Left kidney (tissue), 8 donors: Measurements from ENCODE around the gene CHCHD5. TPM values are rescaled to one million over a fixed set of nuclear protein-coding genes. Genes with fewer than 3 reads are reported as not detected.
A peak's percentile ranks its signal among the peaks of the same experiment; 100 is the strongest.
"Not testable (repeated sequence)": the region's sequence is repeated elsewhere in the genome, so short reads cannot be mapped to it uniquely, and the experiment has no call there.

Experiments used
- DNase-seq: peaks from one replicate; pipeline ENCODE4 v3.0.0-alpha.2; 2013
- long read RNA-seq, 8 donors: transcript quantifications; one replicate each; lab custom pipeline, GENCODE V29; 2026
- polyA plus RNA-seq: library from polyadenylated mRNA; unstranded; fragments of 120-200 nt; gene quantifications from one replicate; pipeline ENCODE4 v1.2.1, GENCODE V29; 2013; ENCODE audit not compliant: insufficient read length

Gene CHCHD5
- polyA plus RNA-seq = 20.3 TPM
- long read RNA-seq, donor 1, transcript CHCHD5-201 (4 exons, 691 nt) = major isoform, 34 of 45 reads
- long read RNA-seq, donor 1, partial matches to known transcripts = 10 of 45 reads
- long read RNA-seq, donor 1, other reads (novel, unspliced or antisense) = 0 of 45 reads
- long read RNA-seq, donor 2, transcript CHCHD5-201 (4 exons, 691 nt) = major isoform, 19 of 29 reads
- long read RNA-seq, donor 2, partial matches to known transcripts = 6 of 29 reads
- long read RNA-seq, donor 2, other reads (novel, unspliced or antisense) = 0 of 29 reads
- long read RNA-seq, donor 3, transcript CHCHD5-201 (4 exons, 691 nt) = major isoform, 19 of 24 reads
- long read RNA-seq, donor 3, partial matches to known transcripts = 5 of 24 reads
- long read RNA-seq, donor 3, other reads (novel, unspliced or antisense) = 0 of 24 reads
- long read RNA-seq, donor 4, partial matches to known transcripts = 0 of 4 reads
- long read RNA-seq, donor 4, other reads (novel, unspliced or antisense) = 0 of 4 reads
- long read RNA-seq, donor 5, transcript CHCHD5-201 (4 exons, 691 nt) = major isoform, 51 of 68 reads
- long read RNA-seq, donor 5, partial matches to known transcripts = 13 of 68 reads
- long read RNA-seq, donor 5, other reads (novel, unspliced or antisense) = 0 of 68 reads
- long read RNA-seq, donor 6, transcript CHCHD5-201 (4 exons, 691 nt) = major isoform, 36 of 44 reads
- long read RNA-seq, donor 6, partial matches to known transcripts = 7 of 44 reads
- long read RNA-seq, donor 6, other reads (novel, unspliced or antisense) = 0 of 44 reads
- long read RNA-seq, donor 7, transcript CHCHD5-201 (4 exons, 691 nt) = major isoform, 46 of 60 reads
- long read RNA-seq, donor 7, partial matches to known transcripts = 11 of 60 reads
- long read RNA-seq, donor 7, other reads (novel, unspliced or antisense) = 0 of 60 reads
- long read RNA-seq, donor 8, transcript CHCHD5-201 (4 exons, 691 nt) = major isoform, 15 of 16 reads
- long read RNA-seq, donor 8, partial matches to known transcripts = 0 of 16 reads
- long read RNA-seq, donor 8, other reads (novel, unspliced or antisense) = 0 of 16 reads

DNA sequence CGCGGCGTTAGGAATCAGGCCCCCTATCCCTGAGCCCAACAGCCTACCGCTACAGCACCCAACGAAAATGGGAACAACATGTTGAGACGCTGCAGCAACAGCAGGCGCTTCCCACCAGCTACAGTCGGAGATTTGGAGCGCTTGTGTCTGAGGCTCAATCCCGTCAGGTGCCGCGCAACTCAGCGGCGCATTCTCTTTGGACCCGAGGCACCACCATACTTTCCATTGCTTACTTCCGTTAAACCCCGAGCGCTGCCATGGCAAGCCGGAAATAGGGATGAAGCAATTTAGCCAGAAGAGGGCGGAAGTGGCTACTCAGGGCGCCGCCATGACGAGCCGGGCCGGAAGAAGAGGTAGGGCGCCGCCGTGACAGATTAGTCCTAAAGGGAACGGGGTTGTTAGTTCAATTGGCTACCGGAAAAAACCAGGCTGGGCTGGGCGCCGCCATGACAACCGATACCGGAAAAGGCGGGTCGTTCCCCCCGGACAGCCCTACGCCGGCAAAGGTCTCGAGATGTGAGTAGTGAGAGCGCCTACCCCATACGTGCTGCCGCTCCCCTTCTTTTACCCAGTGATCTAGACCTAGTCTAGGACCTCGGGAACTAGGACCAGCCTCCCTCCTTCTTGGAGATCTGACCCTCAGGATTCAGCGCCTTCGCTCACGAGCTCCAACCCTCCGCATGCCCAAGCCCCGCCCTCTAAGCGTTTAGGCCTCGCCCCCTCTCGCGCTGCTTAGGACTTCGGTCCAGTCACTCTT lies at the start of gene CHCHD5:
Gene CHCHD5 (plus strand): TSS at position 476 of the 757 bp plus-strand sequence. CDS start 39 bp downstream, at position 515.
- DNase-seq = peak; percentile 94

GRCh38 chr2:112534826-112535225 lies 49.6 kb upstream of the CHCHD5 start:
- no peak for DNase-seq

DNA sequence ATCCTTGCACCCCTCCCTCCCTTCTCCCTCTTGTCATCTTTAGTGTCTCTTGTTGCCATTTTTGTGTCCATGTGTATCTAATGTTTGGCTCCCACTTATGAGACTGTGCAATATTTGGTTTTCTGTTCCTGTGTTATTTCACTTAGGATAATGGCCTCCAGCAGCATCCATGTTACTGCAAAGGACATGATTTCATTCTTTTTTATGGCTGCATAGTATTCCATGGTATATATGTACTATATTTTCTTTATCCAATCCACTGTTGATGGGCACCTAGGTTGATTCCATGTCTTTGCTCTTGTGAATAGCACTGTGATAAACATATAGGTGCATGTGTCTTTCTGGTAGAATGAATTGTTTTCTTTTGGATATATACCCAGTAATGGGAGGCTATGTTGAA lies 47.7 kb upstream of the CHCHD5 start:
- not testable (repeated sequence) for DNase-seq

- DNase-seq = no peak
Observed at GRCh38 chr2:112539306-112539705, 45.1 kb upstream of the CHCHD5 start.

GRCh38 chr2:112540906-112541305 lies 43.5 kb upstream of the CHCHD5 start:
- no peak for DNase-seq

- peak; percentile 84 for DNase-seq
Observed at GRCh38 chr2:112541315-112542122, 42.9 kb upstream of the CHCHD5 start.

- peak; percentile 87 for DNase-seq
Observed at GRCh38 chr2:112542123-112542983, 42.1 kb upstream of the CHCHD5 start, which contains the start of gene POLR1B. Gene POLR1B, plus strand, starts transcription at chr2:112542465. Its CDS starts 30 bp downstream, at chr2:112542495.

- peak; percentile 1 for DNase-seq
Observed at GRCh38 chr2:112542984-112543661, 41.3 kb upstream of the CHCHD5 start.

DNA sequence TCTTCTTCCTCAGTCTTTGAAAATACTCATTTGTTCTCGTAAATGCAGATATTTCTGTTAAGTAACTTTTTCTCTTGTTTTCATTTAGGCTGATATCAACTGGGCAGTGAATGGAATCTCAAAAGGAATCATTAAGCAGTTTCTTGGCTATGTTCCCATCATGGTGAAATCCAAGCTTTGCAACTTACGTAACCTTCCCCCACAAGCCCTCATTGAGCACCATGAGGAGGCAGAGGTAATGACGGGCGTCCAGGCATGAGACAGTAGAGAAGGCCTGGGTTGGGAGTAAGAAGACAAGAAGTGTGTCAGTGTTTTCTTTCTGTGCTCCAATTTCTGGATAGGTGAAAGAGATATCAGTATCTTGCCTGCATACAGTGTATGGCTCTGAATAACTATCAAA lies 37.1 kb upstream of the CHCHD5 start:
- no peak for DNase-seq

GRCh38 chr2:112548980-112549379 lies 35.4 kb upstream of the CHCHD5 start:
- no peak for DNase-seq

- DNase-seq = no peak
Observed at GRCh38 chr2:112566104-112566503, 18.3 kb upstream of the CHCHD5 start.

DNA sequence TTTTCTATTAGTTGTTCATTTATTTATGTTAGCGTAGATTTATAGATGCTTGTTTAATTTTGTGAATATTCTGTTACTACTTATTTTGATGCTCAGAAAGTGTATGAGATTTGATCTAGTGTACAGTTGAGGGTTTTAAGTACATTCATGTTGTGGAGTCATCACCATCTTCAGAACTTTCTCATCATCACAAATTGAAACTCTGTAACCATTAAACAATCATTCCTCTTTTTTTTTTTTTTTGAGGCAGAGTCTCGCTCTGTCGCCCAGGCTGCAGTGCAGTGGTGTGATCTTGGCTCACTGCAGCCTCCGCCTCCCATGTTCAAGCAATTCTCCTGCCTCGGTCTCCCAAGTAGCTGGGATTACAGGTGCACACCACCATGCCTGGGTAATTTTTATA lies 17.9 kb upstream of the CHCHD5 start:
- not testable (repeated sequence) for DNase-seq

DNA sequence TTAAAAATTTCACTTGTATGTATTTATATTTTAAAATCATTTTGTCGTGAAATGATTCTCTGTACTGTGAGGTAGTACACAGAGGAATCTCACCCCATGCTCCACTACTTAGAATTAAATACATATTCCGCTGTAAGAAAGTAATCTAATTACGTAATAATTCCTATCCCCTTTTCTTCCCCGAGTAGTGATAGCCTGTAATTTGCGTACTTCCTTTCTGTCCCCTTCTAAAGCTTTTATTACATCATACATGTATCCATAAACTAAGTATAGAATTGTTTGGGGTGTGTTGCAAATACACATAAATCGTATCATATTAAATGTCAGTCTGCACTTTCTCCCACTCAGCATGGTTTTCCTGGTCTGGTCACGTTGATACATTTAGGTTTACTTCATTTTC lies 12.4 kb upstream of the CHCHD5 start:
- DNase-seq = no peak

- DNase-seq = no peak
Observed at GRCh38 chr2:112577756-112578155, 6.7 kb upstream of the CHCHD5 start.

GRCh38 chr2:112579241-112579640 lies 5.2 kb upstream of the CHCHD5 start:
- no peak for DNase-seq

GRCh38 chr2:112580084-112580483 lies 4.3 kb upstream of the CHCHD5 start:
- no peak for DNase-seq

GRCh38 chr2:112582314-112582746 lies 2.1 kb upstream of the CHCHD5 start:
- DNase-seq = no peak

DNA sequence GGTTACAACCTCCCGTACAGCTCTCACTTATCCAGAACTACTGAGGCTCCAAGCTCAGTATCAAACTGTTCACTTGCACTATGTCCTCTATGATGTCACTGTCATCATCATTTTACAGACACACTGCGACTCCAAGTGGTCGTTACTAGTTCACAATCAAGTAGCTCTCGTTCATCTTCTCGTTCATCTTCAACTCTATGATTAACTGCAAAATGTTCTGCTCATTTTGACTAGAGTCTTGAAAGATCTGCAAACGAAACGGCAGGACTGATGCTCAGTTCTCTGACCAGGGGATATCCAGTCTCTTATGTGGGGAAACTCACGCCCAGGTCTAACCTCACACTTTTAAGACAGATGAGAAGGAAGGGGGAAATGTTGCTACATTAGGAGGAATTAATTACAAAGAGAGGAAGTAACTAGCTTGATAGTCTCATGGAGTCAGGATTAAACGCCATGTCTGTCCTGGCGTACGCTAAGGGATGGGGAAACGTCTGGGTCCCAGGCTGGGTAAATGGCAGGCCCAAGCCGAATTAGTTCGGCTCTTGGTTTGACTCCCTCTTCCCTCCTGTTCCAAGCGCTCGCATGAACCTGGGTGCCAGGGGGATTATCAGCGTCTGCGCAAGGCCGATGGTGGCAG lies 794 bp upstream of the CHCHD5 start:
- no peak for DNase-seq

DNA sequence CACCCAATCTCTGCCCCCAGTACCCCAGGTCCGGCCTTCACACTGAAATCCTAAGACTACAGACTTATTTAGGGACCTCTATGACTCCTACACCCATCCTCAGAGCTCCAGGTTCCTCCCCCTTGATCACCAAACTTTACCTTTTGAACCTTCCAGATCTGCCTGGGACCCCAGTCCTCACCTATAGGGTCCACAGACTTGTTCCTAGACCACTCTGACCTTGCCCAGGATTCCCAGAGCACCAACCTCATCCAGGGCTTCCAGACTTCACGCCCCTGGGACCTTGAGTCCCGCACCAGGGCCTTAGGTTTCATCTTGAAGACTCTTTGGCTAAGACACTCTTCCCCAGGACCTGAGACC lies 462 bp downstream of the CHCHD5 start:
- no peak for DNase-seq
